Panc1 (cell line): ENCODE measurements around the gene RHOJ. TPM values are rescaled to one million over a fixed set of nuclear protein-coding genes. Genes with fewer than 3 reads are reported as not detected.

Experiments used
- ATAC-seq: fragments of 200-7000 bp; cut with Tn5 transposase; 2 replicates; pipeline ENCODE4 v1.9.1; 2020; ENCODE audit warnings: mild to moderate bottlenecking, moderate library complexity
- BruUV-seq: library from RNA; stranded (reverse); fragments of 400-500 nt; replicated peaks from 2 replicates; lab custom pipeline; 2021; lab: Mats Ljungman, UMichigan
- CTCF ChIA-PET: fragments of 300-600 bp; sonication (Branson Sonifier 250); formaldehyde crosslinking; loops from one replicate; lab custom pipeline; 2022; ENCODE audit warnings: antibody characterized with exemption; lab: Charles Lee
- POLR2A ChIA-PET: fragments of 300-600 bp; sonication (Branson Sonifier 250); formaldehyde crosslinking; loops from one replicate; lab custom pipeline; 2022; ENCODE audit warnings: antibody characterized with exemption; lab: Charles Lee
- DNase-seq: peaks from one replicate; pipeline ENCODE4 v3.0.0-alpha.2; 2010; ENCODE audit warnings: low read depth, low spot score
- H3K27ac ChIP-seq: 2 replicates; pipeline ENCODE4 v1.5.1; 2011; ENCODE audit warnings: mild to moderate bottlenecking, low read length, inconsistent platforms
- H3K27me3 ChIP-seq: fragments of 200-500 bp; sonication (Bioruptor generic); 2 replicates; pipeline ENCODE4 v1.6.0; 2014; ENCODE audit warnings: low read length, inconsistent platforms; ENCODE audit not compliant: control insufficient read depth, insufficient read depth
- H3K36me3 ChIP-seq: fragments of 200-500 bp; sonication (Bioruptor generic); 2 replicates; pipeline ENCODE4 v1.5.1; 2014; ENCODE audit warnings: inconsistent platforms, mild to moderate bottlenecking, low read length, moderate library complexity; ENCODE audit not compliant: control insufficient read depth, insufficient read depth
- H3K4me1 ChIP-seq: 2 replicates; pipeline ENCODE4 v1.5.1; 2011; ENCODE audit warnings: inconsistent platforms, mild to moderate bottlenecking, low read length, moderate library complexity; ENCODE audit not compliant: control insufficient read depth, insufficient read depth
- H3K4me3 ChIP-seq, 2 experiments: 2 replicates each; pipeline ENCODE4 v1.5.1; 2011 to 2012; ENCODE audit warnings: low read depth in 2 of 2, low read length in 2 of 2, mild to moderate bottlenecking in 2 of 2, inconsistent platforms in 1 of 2, moderate library complexity in 1 of 2
- H3K9me3 ChIP-seq: fragments of 200-500 bp; sonication (Bioruptor generic); 2 replicates; pipeline ENCODE4 v1.5.1; 2014; ENCODE audit warnings: low read depth, mild to moderate bottlenecking, inconsistent platforms, low read length, moderate library complexity; ENCODE audit not compliant: control insufficient read depth, insufficient read depth
- POLR2AphosphoS5 ChIP-seq: IDR thresholded peaks from 2 replicates; pipeline ENCODE4 v1.6.1; 2012; ENCODE audit warnings: mild to moderate bottlenecking, low read depth, low read length, moderate library complexity
- SIN3A ChIP-seq: IDR thresholded peaks from 2 replicates; pipeline ENCODE4 v1.6.1; 2012; ENCODE audit warnings: low read depth, mild to moderate bottlenecking, low read length, moderate library complexity, borderline replicate concordance; ENCODE audit not compliant: insufficient read depth
- TCF7L2 ChIP-seq: IDR thresholded peaks from 2 replicates; pipeline ENCODE4 v1.6.1; 2011; ENCODE audit warnings: mild to moderate bottlenecking, low read depth, low read length, inconsistent platforms
- in situ Hi-C: cut with HindIII; loops from 2 replicates; pipeline ENCODE4 v1.10.0; 2016; ENCODE audit warnings: low sequenced_read_pairs, low pct_unique_long_range_greater_than_20kb
- intact Hi-C: fragments of 100-400 bp; cut with micrococcal nuclease; formaldehyde crosslinking; loops from one replicate; pipeline ENCODE4 v1.10.0; 2022; ENCODE audit not compliant: unreplicated experiment
- total RNA-seq: library from RNA; stranded (reverse); gene quantifications from one replicate; pipeline ENCODE4 v1.2.1, GENCODE V29; 2021; ENCODE audit not compliant: unreplicated experiment
- TF ChIP-seq, protein P1 (sequence below), 2 experiments: IDR thresholded peaks; 2 replicates each; pipeline ENCODE4 v1.6.1; 2011 to 2012; ENCODE audit warnings: low read depth in 2 of 2, control low read depth in 1 of 2, low read length in 1 of 2, mild to moderate bottlenecking in 1 of 2, moderate library complexity in 1 of 2; ENCODE audit not compliant: insufficient read depth in 1 of 2
- TF ChIP-seq, protein P2 (sequence below): fragments of 450-650 bp; IDR thresholded peaks from 2 replicates; pipeline ENCODE4 v1.5.1; 2017; ENCODE audit warnings: mild to moderate bottlenecking

RHOJ gene
- total RNA-seq, 1 experiment from 2014 or later, result 0.28 TPM

DNA sequence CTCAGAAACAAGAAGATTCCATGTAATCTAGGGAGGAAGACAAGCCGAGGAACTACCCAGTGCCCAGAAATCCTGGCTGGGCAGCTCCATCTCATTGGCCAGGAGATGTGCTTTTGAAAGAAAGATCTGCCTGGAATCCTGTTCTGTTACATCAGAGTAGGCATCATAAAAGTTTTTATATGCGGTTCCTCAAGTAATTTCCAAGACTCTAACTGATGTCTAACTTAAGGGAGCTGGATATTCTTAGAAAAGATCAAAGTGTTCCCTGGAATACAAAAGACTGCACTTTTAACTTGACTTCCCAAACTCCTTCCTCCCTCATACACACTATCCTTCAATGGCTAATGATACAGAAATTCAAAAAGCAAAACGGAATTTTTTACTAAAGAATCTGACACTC is 16.3 kb downstream of the RHOJ start:
- no peaks in the 10 kb centered on the region for H3K4me1 ChIP-seq
- H3K27ac ChIP-seq, result no peak overlapping the region
- ATAC-seq (no peak), DNase-seq (no peak)
- intact Hi-C loops, result no loop called here
- no peak overlapping the region for H3K4me3 ChIP-seq
- no peaks in the 10 kb centered on the region for H3K27me3 ChIP-seq
- no peaks in the 10 kb centered on the region for H3K9me3 ChIP-seq
- TF ChIP-seq, protein P1, sequence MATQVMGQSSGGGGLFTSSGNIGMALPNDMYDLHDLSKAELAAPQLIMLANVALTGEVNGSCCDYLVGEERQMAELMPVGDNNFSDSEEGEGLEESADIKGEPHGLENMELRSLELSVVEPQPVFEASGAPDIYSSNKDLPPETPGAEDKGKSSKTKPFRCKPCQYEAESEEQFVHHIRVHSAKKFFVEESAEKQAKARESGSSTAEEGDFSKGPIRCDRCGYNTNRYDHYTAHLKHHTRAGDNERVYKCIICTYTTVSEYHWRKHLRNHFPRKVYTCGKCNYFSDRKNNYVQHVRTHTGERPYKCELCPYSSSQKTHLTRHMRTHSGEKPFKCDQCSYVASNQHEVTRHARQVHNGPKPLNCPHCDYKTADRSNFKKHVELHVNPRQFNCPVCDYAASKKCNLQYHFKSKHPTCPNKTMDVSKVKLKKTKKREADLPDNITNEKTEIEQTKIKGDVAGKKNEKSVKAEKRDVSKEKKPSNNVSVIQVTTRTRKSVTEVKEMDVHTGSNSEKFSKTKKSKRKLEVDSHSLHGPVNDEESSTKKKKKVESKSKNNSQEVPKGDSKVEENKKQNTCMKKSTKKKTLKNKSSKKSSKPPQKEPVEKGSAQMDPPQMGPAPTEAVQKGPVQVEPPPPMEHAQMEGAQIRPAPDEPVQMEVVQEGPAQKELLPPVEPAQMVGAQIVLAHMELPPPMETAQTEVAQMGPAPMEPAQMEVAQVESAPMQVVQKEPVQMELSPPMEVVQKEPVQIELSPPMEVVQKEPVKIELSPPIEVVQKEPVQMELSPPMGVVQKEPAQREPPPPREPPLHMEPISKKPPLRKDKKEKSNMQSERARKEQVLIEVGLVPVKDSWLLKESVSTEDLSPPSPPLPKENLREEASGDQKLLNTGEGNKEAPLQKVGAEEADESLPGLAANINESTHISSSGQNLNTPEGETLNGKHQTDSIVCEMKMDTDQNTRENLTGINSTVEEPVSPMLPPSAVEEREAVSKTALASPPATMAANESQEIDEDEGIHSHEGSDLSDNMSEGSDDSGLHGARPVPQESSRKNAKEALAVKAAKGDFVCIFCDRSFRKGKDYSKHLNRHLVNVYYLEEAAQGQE (IDR thresholded peaks at IDR 0.05; ENCODE audit: insufficient read depth in 1 of 2, low read depth in 2 of 2, low read length in 1 of 2), result no peak
- TF ChIP-seq SIN3A (no peak), TCF7L2 (no peak)
- ChIA-PET POLR2A (no interaction called here), CTCF (no interaction called here)
- no peaks in the 10 kb centered on the region for H3K36me3 ChIP-seq
- in situ Hi-C loops, result no loop called here
- BruUV-seq, result no TSS peak

- BruUV-seq, result no TSS peak
- DNase-seq (no peak), ATAC-seq (no peak)
- TF ChIP-seq SIN3A, result no peak
- no peak for TF ChIP-seq TCF7L2
- TF ChIP-seq POLR2AphosphoS5, result no peak
- Histone ChIP-seq H3K27ac (no peak overlapping the region), H3K9me3 (no peaks in the 10 kb centered on the region), H3K4me1 (no peaks in the 10 kb centered on the region), H3K4me3 (no peak overlapping the region), H3K27me3 (no peaks in the 10 kb centered on the region), H3K36me3 (no peaks in the 10 kb centered on the region)
- ChIA-PET CTCF (no interaction called here), POLR2A (no interaction called here)
- intact Hi-C loops, result no loop called here
- in situ Hi-C loops, result no loop called here
Measured at GRCh38 chr14:63223596-63223995, 19.4 kb downstream of the RHOJ start.

DNA sequence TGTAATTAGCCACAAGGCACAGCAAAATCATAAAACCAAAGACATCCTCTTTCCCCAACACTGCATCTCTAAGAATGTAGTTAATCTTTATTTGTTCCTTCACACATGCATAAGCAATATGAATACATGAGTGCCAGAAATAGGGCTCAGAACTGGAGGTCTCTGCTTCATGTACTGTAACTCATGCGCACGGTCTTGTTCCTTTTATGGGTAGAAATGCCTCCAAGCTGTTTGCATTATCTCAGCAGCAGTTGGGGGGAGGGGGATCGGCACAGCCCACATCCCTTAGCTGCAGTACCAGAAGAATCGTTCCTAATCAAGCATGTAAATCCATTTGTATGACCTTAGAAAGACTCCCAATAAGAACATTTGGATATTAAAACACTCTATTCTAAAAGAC is 20.0 kb downstream of the RHOJ start:
- Histone ChIP-seq H3K4me1 (no peaks in the 10 kb centered on the region), H3K27me3 (no peaks in the 10 kb centered on the region), H3K4me3 (no peak overlapping the region), H3K36me3 (no peaks in the 10 kb centered on the region), H3K9me3 (no peaks in the 10 kb centered on the region), H3K27ac (no peak overlapping the region)
- no TSS peak for BruUV-seq
- DNase-seq (no peak), ATAC-seq (no peak)
- ChIA-PET CTCF (no interaction called here), POLR2A (no interaction called here)
- in situ Hi-C loops, result no loop called here
- intact Hi-C loops, result no loop called here
- TF ChIP-seq SIN3A (no peak), POLR2AphosphoS5 (no peak), TCF7L2 (no peak)
- TF ChIP-seq, protein P2, sequence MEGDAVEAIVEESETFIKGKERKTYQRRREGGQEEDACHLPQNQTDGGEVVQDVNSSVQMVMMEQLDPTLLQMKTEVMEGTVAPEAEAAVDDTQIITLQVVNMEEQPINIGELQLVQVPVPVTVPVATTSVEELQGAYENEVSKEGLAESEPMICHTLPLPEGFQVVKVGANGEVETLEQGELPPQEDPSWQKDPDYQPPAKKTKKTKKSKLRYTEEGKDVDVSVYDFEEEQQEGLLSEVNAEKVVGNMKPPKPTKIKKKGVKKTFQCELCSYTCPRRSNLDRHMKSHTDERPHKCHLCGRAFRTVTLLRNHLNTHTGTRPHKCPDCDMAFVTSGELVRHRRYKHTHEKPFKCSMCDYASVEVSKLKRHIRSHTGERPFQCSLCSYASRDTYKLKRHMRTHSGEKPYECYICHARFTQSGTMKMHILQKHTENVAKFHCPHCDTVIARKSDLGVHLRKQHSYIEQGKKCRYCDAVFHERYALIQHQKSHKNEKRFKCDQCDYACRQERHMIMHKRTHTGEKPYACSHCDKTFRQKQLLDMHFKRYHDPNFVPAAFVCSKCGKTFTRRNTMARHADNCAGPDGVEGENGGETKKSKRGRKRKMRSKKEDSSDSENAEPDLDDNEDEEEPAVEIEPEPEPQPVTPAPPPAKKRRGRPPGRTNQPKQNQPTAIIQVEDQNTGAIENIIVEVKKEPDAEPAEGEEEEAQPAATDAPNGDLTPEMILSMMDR, result no peak
- TF ChIP-seq, protein P1 (IDR thresholded peaks at IDR 0.05; ENCODE audit: insufficient read depth in 1 of 2, low read depth in 2 of 2, low read length in 1 of 2), result no peak
